SK-N-SH treated with all-trans-retinoic acid at 6 μM for 48 hours (cell line): ENCODE results near the gene HEATR3.

Experiments
- OSR1 ChIP-seq: fragments of 250-450 bp; sonication (Bioruptor Pico); IDR thresholded peaks from 2 replicates; pipeline ENCODE4 v1.8.0; 2022; ENCODE audit warnings: moderate library complexity, mild to moderate bottlenecking, inconsistent platforms
- POU6F1 ChIP-seq: fragments of 250-450 bp; sonication (Bioruptor Pico); IDR thresholded peaks from 2 replicates; pipeline ENCODE4 v1.8.0; 2021; ENCODE audit warnings: low read depth, mild to moderate bottlenecking, moderate library complexity, borderline replicate concordance
- ZFP3 ChIP-seq: fragments of 250-450 bp; sonication (Bioruptor Pico); IDR thresholded peaks from 2 replicates; pipeline ENCODE4 v1.5.0; 2020; ENCODE audit warnings: mild to moderate bottlenecking, moderate library complexity
- ZNF565 ChIP-seq: fragments of 450-650 bp; formaldehyde crosslinking; conservative IDR thresholded peaks from 2 replicates; pipeline ENCODE4 v1.5.0; 2020; ENCODE audit warnings: low read depth, mild to moderate bottlenecking, moderate library complexity
- TF ChIP-seq, protein P1 (sequence below): fragments of 250-450 bp; sonication (Bioruptor Pico); IDR thresholded peaks from 2 replicates; pipeline ENCODE4 v1.8.0; 2020; ENCODE audit warnings: mild to moderate bottlenecking, moderate library complexity, borderline replicate concordance

DNA sequence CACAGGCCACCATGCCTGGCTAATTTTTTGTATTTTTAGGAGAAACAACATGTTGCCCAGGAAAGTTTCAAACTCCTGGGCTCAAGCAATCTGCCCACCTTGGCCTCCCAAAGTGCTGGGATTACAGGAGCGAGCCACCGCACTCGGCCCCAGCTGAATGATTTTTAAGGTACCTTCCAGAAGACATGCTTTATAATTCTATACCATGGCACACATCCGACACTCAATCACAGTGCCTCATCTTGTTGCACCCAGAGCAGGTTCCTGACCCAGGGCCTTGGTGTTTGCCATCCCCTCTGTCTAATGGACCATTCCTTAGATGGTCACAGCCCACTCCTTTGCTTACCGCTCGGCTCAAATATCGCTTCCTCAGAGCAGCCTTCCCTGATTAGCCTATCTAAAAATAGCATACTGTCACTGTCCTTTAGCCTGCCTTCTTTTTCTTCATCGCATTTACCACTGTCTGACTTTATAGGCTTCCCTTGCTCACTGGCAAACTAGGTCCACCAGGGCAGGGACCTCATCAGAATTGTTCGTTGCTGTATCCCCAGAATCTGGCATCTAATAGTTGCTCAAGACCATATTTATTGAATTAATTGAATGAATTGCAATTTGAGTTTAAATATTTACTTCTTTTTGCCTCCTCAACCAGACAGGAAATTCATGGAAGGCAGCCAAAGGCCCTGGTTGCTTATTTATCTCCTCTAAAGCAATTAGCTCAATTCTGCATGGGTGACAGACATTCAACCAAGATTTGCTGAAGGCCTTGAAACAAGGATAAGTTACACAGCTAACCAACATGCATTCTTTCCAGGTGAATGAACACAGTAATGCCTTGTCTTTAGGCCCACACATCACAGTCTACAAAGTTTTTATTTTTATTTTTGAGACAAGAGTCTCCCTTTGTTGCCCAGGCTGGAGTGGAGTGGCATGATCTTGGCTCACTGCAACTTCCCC, 81.0 kb downstream of the HEATR3 start:
- no peak for TF ChIP-seq ZNF565
- no peak for TF ChIP-seq POU6F1 (CRISPR knock-in tag)
- TF ChIP-seq OSR1 (CRISPR knock-in tag): no peak
- peak; percentile 72; the same call in 1 of the 2 replicates for TF ChIP-seq ZFP3
- TF ChIP-seq, protein P1, sequence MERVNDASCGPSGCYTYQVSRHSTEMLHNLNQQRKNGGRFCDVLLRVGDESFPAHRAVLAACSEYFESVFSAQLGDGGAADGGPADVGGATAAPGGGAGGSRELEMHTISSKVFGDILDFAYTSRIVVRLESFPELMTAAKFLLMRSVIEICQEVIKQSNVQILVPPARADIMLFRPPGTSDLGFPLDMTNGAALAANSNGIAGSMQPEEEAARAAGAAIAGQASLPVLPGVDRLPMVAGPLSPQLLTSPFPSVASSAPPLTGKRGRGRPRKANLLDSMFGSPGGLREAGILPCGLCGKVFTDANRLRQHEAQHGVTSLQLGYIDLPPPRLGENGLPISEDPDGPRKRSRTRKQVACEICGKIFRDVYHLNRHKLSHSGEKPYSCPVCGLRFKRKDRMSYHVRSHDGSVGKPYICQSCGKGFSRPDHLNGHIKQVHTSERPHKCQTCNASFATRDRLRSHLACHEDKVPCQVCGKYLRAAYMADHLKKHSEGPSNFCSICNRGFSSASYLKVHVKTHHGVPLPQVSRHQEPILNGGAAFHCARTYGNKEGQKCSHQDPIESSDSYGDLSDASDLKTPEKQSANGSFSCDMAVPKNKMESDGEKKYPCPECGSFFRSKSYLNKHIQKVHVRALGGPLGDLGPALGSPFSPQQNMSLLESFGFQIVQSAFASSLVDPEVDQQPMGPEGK (CRISPR knock-in tag): no peak
